GM19324 (cell line): ENCODE data around the gene IFIT2.
"Not testable (repeated sequence)": the region's sequence is repeated elsewhere in the genome, so short reads cannot be mapped to it uniquely, and the experiment has no call there.

Source experiments
- ATAC-seq: cut with Tn5 transposase; IDR thresholded peaks from one replicate; pipeline ENCODE4 v1.9.1; 2021; ENCODE audit warnings: mild to moderate bottlenecking, moderate library complexity; ENCODE audit not compliant: unreplicated experiment, low FRiP score

Gene IFIT2

GRCh38 chr10:89306434-89307268, 4.8 kb downstream of the IFIT2 start:
- ATAC-seq, result no peak

- ATAC-seq, result no peak
These were observed 5.4 kb downstream of the IFIT2 start for GRCh38 chr10:89307269-89307577.

GRCh38 chr10:89308266-89308665, 6.4 kb downstream of the IFIT2 start:
- no peak for ATAC-seq

- no peak for ATAC-seq
These were observed 6.9 kb downstream of the IFIT2 start for GRCh38 chr10:89308736-89309135.

- no peak for ATAC-seq
These were observed 7.6 kb downstream of the IFIT2 start for GRCh38 chr10:89309156-89310055.

- no peak for ATAC-seq
These were observed 8.4 kb downstream of the IFIT2 start for GRCh38 chr10:89310056-89310893.

- ATAC-seq, result no peak
These were observed 11.1 kb downstream of the IFIT2 start for GRCh38 chr10:89312973-89313372.

GRCh38 chr10:89314676-89315075, 12.8 kb downstream of the IFIT2 start:
- ATAC-seq, result no peak

- not testable (repeated sequence) for ATAC-seq
These were observed 16.2 kb downstream of the IFIT2 start for GRCh38 chr10:89318047-89318446.

GRCh38 chr10:89325081-89325480, 23.2 kb downstream of the IFIT2 start:
- not testable (repeated sequence) for ATAC-seq

GRCh38 chr10:89325856-89326255, 24.0 kb downstream of the IFIT2 start:
- ATAC-seq, result not testable (repeated sequence)

- no peak for ATAC-seq
These were observed 26.1 kb downstream of the IFIT2 start, which contains the start of gene IFIT3 for GRCh38 chr10:89327803-89328441. Gene IFIT3, plus strand, starts transcription at chr10:89327997. Its CDS starts 77 bp downstream, at chr10:89328074.

- ATAC-seq, result no peak
These were observed 27.3 kb downstream of the IFIT2 start for GRCh38 chr10:89329151-89329550.

- not testable (repeated sequence) for ATAC-seq
These were observed 28.2 kb downstream of the IFIT2 start for GRCh38 chr10:89330014-89330413.

GRCh38 chr10:89330537-89331212, 28.8 kb downstream of the IFIT2 start:
- ATAC-seq, result no peak

- ATAC-seq, result not testable (repeated sequence)
These were observed 29.8 kb downstream of the IFIT2 start for GRCh38 chr10:89331487-89332122.

- ATAC-seq, result peak; percentile 45
These were observed 30.3 kb downstream of the IFIT2 start for GRCh38 chr10:89332123-89332633.

GRCh38 chr10:89335226-89335625, 33.4 kb downstream of the IFIT2 start:
- no peak for ATAC-seq

GRCh38 chr10:89336241-89336640, 34.4 kb downstream of the IFIT2 start:
- no peak for ATAC-seq
